KG1 (cell line): ENCODE data around the gene PPP1R14D.
"Not testable (repeated sequence)": the region's sequence is repeated elsewhere in the genome, so short reads cannot be mapped to it uniquely, and the experiment has no call there.

Experiments used
- DNase-seq: peaks from one replicate; lab custom pipeline; 2025; lab: John Stamatoyannopoulos, UW

Gene PPP1R14D

GRCh38 chr15:40828447-40829036 lies at the start of gene PPP1R14D:
Gene PPP1R14D (minus strand): TSS chr15:40828708. CDS start chr15:40828641, 67 bp downstream.
- DNase-seq, result no peak

- DNase-seq, result no peak
These were observed 49.2 kb upstream of the PPP1R14D start for GRCh38 chr15:40877694-40878093.

GRCh38 chr15:40875991-40876730 lies 47.7 kb upstream of the PPP1R14D start:
- DNase-seq, result no peak

- no peak for DNase-seq
These were observed 45.4 kb upstream of the PPP1R14D start, which contains the start of gene RHOV for GRCh38 chr15:40873694-40874561. Gene RHOV (minus strand): TSS chr15:40874234. CDS start chr15:40874139, 95 bp downstream.

GRCh38 chr15:40872791-40873693 lies 44.5 kb upstream of the PPP1R14D start:
- DNase-seq, result no peak

- no peak for DNase-seq
These were observed 43.5 kb upstream of the PPP1R14D start for GRCh38 chr15:40871749-40872617.

GRCh38 chr15:40870716-40871115 lies 42.2 kb upstream of the PPP1R14D start:
- no peak for DNase-seq

- no peak for DNase-seq
These were observed 41.2 kb upstream of the PPP1R14D start for GRCh38 chr15:40869686-40870085.

- no peak for DNase-seq
These were observed 38.7 kb upstream of the PPP1R14D start for GRCh38 chr15:40867199-40867598.

GRCh38 chr15:40863660-40864270 lies 35.3 kb upstream of the PPP1R14D start:
- DNase-seq, result no peak

GRCh38 chr15:40861147-40861546 lies 32.6 kb upstream of the PPP1R14D start:
- DNase-seq, result not testable (repeated sequence)

GRCh38 chr15:40859206-40859851 lies 30.8 kb upstream of the PPP1R14D start:
- DNase-seq, result no peak

- DNase-seq, result no peak
These were observed 30.2 kb upstream of the PPP1R14D start for GRCh38 chr15:40858706-40859105.

- DNase-seq, result peak; percentile 57
These were observed 29.3 kb upstream of the PPP1R14D start for GRCh38 chr15:40857601-40858341.

- DNase-seq, result no peak
These were observed 28.2 kb upstream of the PPP1R14D start for GRCh38 chr15:40856746-40857145.

- DNase-seq, result no peak
These were observed 27.3 kb upstream of the PPP1R14D start for GRCh38 chr15:40855706-40856234.

GRCh38 chr15:40854161-40854560 lies 25.7 kb upstream of the PPP1R14D start:
- no peak for DNase-seq

- no peak for DNase-seq
These were observed 24.9 kb upstream of the PPP1R14D start for GRCh38 chr15:40853241-40853890.
